HG03025 (cell line): ENCODE measurements around the gene DCTD.

Experiments used
- ATAC-seq: cut with Tn5 transposase; IDR thresholded peaks from one replicate; pipeline ENCODE4 v1.9.1; 2021; ENCODE audit warnings: mild to moderate bottlenecking, moderate library complexity; ENCODE audit not compliant: unreplicated experiment, low FRiP score

DCTD gene

DNA sequence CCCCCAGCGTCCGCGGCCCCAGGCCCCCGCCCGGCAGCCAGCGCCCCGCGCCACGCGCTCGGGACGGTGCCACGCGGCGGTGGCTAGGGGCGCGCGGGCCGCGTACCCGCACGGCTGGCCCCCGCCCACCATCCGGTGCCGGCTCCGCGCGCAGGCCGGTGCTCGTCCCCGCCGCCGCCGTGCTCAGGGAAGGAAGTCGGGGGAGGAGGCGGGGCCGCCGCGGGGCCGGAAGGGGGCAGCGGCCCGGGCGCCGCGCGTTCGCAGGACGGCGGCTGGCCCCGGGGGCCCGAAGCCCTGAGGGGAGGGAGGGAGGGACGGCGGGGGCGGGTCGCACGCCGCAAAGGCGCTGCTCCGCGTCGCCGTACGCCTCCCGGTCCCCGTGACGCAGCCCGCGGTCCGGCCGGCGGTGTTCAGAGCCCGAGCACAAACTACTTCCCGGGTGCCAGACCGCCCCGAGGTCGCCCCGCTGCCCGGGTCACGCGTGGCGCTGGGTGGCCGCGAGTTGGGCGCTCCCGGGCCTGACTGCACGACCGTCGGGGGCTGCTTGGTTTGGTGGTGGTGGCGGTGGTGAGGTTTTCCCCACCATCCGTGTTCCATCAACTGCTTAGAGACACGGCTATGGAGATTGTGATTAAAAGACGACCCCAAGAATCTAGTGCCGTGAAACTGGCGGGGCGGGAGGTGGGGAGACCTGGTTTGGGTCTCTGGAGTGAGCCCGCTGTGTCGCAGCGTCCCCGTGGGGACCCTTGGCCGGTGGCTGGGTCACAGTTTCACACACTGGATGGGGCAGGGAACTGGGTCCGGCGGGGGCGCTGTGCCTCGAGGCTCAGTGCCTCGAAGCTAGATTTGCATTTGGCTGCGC lies at the start of gene DCTD:
Gene DCTD (minus strand): TSS at position 205 of the 862 bp plus-strand sequence. CDS start 1,818 bp downstream, outside the sequence.
- peak; percentile 87 for ATAC-seq

DNA sequence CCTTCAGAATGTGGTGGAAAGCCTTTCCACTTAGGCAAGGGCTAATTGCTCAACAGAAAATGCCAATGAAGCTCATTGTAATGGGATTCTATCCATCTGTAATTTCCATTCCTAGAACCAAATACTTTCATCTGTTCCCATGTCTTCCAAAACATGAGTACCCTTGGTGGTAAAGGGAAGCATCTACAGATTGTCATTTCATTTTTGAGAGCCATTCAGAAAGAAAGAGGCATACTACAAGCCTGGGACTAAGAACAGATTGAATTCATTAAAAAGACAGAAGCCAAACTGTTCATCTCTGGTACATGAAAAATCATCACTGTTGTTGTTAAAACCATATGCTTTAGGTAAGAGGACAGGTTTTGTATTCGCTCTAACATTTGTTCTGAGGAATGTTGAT lies 43.6 kb upstream of the DCTD start:
- ATAC-seq: no peak

DNA sequence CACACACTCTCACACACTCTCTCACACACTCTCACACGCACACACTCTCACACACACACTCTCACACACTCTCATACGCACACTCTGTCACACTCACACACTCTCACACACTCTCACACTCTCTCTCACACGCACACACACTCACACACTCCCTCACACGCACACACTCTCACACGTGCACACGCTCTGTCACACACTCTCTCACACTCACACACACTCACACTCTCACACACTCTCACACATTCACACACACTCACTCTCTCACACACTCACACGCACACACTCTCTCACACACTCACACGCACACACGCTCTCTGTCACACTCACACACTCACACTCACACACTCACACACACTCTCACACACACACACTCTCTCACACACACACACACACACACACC lies 43.0 kb upstream of the DCTD start:
- no peak for ATAC-seq

DNA sequence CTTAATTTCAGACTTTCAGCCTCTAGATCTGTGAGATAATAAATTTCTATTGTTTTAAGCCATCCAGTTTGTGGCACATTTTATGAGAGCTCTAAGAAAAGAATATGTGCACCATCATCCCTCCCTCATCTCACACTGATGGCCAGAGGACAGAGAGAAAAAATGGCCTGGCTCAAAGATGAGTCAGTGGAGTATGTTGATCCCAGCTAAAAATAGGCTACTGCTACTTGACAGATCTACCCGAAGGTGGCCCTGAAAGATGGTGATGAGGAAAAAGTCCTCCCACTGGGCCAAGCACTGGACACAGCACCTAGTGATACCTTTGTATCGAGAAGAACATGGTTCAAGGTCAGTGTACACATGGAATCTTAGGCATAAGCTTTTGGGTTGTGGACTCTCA lies 38.2 kb upstream of the DCTD start:
- no peak for ATAC-seq

DNA sequence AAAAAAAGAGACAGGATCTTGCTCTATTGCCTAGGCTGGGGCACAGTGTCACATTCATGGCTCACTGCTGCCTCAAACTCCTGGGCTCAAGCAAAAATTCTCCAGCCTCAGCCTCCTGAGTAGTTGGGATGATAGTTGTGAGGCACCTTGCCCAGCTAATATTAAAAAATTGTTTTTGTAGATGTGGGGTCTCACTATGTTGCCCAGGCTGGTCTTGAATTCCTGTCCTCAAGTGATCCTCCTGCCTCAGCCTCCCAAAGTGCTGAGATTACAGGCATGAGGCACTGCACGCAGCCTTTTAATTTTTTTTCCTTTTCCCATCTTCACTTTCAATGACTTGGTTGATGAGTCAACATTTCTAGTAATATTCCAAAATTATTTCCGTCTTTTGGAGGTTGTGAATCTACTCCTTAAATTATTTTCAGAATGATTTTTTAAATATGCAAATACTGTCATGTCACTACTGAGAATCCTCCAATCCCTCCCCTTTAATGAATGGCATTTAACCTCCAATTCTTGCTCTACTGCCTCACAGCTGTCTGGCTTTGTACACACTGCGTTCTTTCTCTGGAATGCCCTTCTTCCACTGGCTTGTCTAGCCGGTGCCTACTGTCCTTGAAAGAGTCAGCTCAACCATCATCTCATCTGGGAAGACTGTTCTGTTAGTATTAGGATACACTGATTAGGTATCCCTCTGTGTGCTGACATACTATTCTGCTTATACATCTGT lies 27.5 kb upstream of the DCTD start:
- ATAC-seq: no peak

DNA sequence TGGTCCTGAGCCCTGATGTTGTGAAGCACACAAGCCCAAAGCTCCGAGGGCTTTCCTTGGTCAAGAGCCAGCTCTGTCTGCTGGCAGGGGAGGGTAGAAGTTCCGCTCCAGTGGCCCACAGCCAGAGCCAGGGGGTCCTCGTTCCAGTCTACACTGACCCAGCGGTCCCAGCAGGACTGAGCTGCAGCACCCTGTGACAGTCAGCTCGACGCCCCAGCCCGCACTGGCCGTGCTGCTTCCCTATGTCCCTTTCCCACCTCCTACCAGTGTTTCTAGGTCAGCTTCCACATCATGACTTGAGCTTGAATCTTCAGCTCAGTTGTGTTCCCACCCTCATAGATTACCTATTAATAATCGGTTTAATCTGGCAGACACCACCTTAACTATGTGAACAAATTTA lies 22.5 kb upstream of the DCTD start:
- no peak for ATAC-seq

DNA sequence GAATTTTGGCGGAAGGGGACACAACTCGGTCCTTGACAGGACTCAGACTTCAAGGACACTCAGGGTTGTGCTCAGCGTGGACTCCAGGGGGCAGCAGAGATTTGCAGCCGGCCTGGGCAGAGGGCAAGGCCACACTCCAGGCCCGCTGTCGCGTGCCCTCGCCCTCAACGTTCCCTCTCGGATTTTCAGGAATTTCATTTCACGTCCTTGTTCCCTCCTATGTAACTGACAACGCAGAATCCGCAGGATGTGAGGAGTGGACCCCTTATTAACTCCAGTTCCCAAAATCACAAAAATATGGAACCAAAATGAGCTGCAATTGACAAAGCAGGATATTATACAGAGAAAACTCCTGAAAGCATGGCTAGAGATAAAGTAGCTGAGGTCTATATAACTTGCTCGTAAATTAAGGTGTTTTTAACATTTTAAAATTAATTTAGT lies 21.0 kb upstream of the DCTD start:
- ATAC-seq: peak; percentile 97

DNA sequence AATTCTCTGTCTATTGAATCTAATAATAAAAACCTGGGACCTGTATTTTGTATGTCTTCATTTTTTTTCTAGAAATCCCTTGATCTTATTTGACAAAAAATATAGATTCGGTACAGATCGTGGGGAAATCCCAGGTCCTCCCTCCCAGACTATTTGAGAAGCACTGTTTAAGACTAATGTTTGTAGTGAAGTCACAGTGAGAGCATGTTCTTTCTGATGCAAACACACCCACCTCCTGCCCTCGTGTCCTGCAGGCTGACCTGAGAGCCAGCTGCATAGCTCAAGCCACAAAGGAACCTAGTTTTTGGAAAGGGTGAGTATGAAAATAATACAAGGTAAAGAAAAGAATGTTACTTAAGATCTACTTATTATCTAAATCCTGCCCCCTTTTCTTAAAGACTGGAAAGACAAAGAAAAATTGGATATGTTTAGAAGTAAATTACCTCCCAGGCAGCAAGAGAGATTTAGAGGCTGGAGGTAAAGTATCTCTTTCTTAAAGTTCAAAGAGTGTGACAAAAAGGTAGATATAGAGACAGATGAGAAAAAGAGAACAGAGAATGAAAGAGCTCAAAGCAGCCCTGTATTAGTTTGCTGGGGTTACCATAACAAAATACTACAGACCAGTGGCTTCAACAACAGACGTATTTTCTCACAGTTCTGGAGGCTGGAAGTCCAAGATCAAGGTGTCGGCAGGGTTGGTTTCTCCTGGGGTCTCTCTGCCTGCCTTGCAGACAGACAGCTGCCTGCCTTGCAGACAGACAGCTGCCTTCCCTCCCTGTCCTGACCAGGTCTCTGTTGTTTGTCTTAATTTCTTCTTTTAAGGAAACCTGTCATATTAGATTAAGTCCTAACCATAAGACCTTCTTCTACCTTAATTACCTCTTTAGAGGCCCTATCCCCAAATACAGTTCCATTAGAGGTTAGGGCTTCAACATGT lies 20.4 kb upstream of the DCTD start:
- peak; percentile 27 for ATAC-seq

DNA sequence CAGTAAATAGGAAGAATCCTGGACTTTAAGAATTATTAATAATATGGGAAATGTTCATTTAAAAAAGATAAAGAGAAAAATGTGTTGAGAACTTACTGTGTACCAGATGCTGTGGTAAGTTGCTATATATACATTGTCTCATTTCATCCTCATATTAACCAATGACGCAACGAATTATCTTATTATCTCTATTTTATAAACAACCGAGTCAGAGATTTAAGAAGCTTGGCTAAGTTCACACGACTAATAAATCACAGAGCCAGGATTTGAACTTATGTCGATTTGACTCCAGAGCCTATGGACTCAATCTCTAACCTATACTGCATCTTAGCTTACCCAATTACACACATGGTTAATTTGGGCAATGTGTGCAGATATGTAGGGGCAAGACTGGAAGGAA lies 15.5 kb upstream of the DCTD start:
- ATAC-seq: no peak

DNA sequence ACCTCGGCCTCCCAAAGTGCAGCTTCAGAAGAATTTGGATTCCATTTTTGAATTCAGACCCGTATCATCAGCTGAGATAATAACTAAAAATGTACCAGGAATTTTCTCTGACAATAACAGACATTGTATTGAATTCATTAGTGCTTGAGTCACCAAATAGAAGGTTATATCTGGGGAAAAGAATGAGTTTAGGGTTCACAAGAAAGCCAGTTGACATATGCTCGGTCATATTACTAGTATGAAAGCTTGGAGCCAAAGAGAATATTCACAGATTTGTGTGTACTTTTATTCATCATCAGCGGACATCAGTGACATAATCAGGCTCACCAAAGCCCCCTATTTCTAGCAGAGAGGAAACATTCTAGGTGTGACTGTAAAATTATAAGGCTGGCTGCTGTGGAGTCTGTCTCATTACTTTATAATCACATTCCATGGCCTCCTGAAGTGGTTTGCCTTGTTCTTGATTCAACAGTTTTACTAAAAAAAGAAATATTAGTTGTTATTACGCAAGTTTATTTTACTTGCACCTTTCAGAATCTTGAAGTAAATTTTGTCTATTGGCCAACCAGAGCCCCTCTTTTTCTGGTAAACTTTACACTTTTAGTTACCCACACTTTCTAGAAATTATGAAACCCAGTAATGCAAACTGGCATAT lies 14.6 kb upstream of the DCTD start:
- ATAC-seq: no peak

DNA sequence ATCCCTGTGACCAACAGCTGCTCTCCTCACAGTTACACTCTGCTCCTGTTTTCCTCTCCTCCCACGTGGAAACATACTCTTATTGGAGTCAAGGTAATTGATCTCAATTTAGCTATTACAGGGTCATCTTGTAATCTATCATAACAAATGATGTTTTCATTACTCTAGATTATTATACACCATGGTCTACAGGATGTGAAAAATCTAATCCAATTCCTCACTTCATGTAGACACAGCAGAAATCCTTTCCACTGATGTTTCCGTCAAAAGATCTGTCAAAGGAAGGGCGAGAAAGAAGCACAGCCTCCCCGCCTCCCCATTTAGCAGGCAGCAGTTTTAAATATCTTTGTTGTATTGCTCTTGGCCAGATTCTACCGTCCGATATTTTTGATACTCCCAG lies 13.7 kb upstream of the DCTD start:
- ATAC-seq: no peak

DNA sequence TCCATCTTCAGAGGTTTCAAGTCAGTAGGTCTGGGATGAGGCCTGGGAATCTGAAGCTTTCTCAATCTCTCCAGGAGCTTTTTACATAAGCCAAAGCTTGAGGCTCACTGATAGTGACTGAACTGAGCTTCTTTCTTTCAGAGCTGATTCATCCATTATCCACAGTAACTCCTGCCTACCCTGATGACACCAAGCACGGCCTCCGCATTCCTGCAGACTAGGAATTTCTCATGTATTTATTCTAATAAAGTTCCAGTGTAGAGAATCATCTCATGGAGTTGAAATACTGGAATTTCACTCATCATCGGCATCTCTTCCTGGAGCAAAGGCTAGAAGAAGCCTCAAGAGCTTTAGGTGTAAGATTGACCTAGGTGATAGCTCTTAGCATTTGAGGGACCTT lies 12.1 kb upstream of the DCTD start:
- no peak for ATAC-seq

DNA sequence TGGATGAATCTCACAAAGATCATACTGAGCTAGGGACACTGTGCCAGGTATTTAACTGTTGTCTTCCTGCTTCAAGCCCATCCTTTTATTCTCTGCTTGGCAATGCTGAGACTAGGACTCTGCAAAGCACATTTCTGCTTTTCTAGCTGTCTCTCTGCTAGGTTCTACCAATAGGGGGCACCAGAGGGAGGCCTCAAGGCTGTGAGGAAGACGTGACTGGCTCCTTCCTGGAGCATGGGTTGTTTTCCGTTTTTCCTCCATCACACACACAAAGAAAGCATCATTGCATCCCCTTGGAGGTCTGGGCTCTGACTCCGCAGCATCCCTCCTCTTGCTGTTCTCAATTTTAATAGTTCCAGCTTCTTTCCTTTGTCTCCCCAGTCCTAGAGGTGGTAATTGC lies 10.9 kb upstream of the DCTD start:
- ATAC-seq: no peak

DNA sequence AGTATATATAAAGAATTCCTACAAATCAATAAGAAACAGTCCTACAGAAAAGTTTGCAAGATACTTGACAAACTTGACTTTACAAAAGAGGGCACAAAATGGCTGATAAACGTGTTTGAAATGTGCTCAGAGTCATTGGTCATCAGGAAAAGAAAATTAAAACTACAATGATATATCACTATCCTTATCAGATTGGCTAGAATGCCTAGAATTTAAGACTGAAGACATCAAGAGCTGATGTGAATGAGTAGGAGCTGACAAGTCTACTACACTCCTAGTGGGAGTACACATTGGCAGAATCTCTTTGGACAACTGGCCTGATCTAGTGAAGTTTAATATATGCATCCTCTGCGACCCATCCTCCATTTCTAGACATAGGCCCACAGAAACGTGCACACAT lies 10.3 kb upstream of the DCTD start:
- ATAC-seq: no peak

DNA sequence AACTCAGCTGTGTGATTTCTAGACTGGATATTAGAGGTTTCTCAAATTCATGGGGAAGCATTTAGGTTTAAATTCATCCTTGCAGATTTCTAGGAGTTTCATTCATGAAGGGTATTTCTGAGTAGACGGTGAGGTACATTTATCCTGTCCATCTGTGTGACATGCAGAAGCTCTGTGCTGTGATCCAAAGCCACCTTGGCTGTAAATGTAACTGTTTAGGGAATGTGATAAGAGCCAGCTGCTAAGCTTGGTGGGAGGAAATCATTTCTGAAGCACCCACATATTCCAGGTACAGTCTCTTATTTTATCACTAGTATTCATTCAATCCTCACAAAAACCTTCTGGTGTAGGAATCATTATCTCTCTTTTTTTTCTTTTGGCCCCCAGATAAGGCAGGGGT lies 8.7 kb upstream of the DCTD start:
- no peak for ATAC-seq

DNA sequence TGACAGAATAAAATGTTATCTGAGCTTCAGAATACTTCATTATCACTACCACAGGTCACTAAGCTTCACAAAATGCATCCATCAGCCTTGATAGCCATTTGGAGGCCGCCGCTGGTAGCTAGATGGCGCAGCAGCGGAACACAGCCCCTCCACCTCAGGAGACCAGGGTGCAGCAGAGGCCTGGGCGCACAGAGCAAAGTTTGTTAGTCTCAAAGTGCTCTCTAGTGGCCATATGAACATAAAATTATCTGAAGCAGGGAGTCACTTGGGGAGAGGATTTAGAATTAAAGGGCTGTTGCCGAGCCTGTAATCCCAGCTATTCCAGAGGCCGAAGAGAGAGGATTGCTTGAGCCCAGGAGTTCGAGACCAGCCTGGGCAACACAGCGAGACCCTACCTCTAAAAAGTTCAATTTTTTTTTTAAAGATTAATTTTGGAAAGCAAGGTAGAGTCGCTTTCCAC lies 8.1 kb upstream of the DCTD start:
- ATAC-seq: peak; percentile 99

DNA sequence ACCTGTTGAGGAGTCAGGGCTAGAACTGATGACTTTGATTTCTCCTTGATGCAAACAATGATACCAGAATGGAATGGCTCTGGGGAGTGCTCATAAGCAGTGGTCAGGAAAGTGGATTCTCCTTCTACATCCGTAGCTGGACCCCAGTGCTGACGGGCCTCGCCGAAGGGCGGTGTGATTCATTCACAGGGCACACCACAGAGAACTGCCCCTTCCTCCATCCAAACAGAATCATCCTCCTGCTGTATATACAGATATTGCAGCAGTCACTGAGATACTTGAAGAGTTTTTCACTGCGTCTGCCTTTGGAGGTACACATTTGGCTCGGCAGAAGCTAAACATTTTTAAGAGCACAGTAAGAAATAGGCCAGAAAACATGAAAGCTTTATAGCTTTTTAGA lies 7.3 kb upstream of the DCTD start:
- ATAC-seq: no peak

DNA sequence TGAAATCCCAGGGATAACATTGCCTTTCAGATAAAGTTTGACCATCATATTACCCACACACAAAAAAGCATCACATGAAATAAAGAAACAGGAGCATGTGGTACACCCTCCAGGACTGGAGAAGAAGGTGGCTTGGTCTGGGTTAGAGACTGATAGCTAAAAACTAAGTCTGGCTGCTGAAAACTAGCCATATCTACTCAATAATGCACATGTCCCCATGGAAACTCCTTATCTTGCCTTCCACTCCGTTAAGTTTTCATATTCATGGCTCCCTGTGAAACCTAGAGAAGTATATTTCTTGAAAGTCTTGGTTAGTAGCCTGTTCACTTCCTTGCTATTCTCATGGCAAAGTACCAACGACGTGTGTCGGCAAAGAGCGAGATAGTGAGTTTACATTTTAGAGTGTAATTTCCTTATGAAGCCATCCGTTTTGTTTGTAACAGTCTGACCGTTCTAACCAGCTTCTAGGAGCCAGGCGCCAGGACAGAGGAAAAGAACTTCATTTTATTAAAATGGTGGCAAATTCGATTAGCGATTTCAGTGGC lies 6.7 kb upstream of the DCTD start:
- no peak for ATAC-seq

DNA sequence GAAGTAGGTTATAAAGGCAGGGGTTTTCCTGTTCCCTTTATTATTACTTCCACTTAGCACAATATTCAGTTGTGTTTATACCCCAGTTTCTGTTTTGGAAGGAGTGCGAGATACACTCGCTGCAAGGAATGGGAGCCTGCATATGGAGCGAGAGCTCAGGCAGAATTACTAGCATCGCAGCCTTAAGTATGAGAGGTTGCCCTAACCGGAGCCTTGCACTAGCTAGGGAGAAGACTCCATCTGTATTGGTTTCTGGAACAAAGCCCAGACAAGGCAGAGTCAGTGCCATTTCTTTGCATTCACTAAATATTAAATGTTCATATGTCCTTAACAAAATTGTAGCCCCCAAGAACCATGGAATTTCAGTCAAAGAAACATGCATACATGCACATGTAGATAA lies 6.2 kb upstream of the DCTD start:
- ATAC-seq: no peak
